OCI-LY1 (cell line): ENCODE results near the gene UBAP1L.

Experiments used
- EZH2 ChIP-seq: fragments of 200-600 bp; sonication (generic), shearing (Covaris generic); IDR thresholded peaks from 2 replicates; pipeline ENCODE4 v1.8.0; 2017; ENCODE audit warnings: borderline replicate concordance, mixed run types, mild to moderate bottlenecking, antibody characterized with exemption, low read length, moderate library complexity, mixed read lengths
- TF ChIP-seq, protein P1 (sequence below): fragments of 200-600 bp; sonication (generic), shearing (Covaris generic); IDR thresholded peaks from 2 replicates; pipeline ENCODE4 v1.5.1; 2017; ENCODE audit warnings: mild to moderate bottlenecking, antibody characterized with exemption, low read length, moderate library complexity, mixed read lengths

DNA sequence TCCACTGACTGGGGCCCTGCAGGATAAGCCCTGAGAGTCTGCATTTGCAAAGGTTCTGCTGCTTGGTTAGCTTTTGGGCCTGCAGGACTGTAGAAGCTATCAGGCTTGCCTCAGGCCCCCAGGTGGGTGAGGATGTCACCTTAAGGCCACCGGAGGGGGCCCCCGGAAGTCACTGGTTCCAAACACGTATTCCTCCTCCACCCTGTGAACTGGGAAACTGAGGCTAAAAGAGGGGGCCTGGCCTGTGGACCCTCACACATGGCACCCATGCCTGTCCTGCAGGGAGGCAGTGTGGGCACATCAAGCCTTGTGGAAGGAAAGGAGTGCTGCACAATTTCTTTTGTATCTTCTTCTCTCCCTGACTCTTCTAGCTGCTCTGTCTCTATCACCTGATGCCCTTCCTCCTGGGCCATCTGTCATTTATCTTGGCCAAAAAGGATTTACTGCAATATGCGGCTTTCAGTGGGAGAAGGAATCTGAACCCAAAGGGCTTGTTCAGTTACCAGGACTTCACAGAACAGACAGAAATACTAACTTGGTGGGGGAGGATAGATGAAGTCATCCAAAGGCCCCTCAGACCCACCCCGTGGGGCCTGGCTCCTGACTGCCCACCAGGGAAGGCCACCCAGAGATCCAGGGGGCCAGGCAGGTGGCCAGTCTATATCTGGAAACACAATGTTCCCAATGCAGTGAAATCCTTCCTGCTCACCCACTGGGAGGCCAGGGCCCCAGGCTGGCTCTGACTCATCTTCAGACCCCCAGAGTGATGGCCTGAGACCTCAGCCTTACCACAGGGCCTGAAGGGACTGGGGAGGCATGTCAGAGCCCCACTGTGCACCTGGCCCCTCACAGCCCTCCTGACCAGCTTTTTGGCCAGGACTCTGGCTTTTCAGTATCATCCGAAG is 18.3 kb downstream of the UBAP1L start:
- TF ChIP-seq, protein P1, sequence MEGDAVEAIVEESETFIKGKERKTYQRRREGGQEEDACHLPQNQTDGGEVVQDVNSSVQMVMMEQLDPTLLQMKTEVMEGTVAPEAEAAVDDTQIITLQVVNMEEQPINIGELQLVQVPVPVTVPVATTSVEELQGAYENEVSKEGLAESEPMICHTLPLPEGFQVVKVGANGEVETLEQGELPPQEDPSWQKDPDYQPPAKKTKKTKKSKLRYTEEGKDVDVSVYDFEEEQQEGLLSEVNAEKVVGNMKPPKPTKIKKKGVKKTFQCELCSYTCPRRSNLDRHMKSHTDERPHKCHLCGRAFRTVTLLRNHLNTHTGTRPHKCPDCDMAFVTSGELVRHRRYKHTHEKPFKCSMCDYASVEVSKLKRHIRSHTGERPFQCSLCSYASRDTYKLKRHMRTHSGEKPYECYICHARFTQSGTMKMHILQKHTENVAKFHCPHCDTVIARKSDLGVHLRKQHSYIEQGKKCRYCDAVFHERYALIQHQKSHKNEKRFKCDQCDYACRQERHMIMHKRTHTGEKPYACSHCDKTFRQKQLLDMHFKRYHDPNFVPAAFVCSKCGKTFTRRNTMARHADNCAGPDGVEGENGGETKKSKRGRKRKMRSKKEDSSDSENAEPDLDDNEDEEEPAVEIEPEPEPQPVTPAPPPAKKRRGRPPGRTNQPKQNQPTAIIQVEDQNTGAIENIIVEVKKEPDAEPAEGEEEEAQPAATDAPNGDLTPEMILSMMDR: no peak
- TF ChIP-seq EZH2: no peak
